Activated naive CD4-positive, alpha-beta T cell treated with anti-CD3 and anti-CD28 coated beads, Interleukin-2, amount 10 ng/mL, durations not matched to agents 7 days and 5 days (primary cell): ENCODE measurements around the gene EIF2AK3.

Source experiments
- CTCF ChIA-PET: fragments of 350-600 bp; sonication (Branson Sonifier 250); formaldehyde crosslinking; loops from one replicate; lab custom pipeline; 2021; ENCODE audit warnings: antibody characterized with exemption; lab: Charles Lee
- DNase-seq: peaks from one replicate; pipeline ENCODE4 v3.0.0-alpha.2; 2020
- H3K27ac Mint-ChIP-seq: one replicate; pipeline ENCODE4 v1.8.0; 2021; ENCODE audit warnings: mild to moderate bottlenecking, moderate library complexity, mixed read lengths
- H3K27me3 Mint-ChIP-seq: one replicate; pipeline ENCODE4 v1.8.0; 2021; ENCODE audit warnings: mild to moderate bottlenecking, mixed read lengths
- H3K36me3 Mint-ChIP-seq: one replicate; pipeline ENCODE4 v1.8.0; 2021; ENCODE audit warnings: mixed read lengths
- H3K4me1 Mint-ChIP-seq: one replicate; pipeline ENCODE4 v1.8.0; 2021; ENCODE audit warnings: mixed read lengths
- H3K4me3 Mint-ChIP-seq: one replicate; pipeline ENCODE4 v1.8.0; 2021; ENCODE audit warnings: mild to moderate bottlenecking, moderate library complexity, mixed read lengths
- H3K9me3 Mint-ChIP-seq: one replicate; pipeline ENCODE4 v1.8.0; 2021; ENCODE audit warnings: mixed read lengths

Gene EIF2AK3

GRCh38 chr2:88601286-88601685 lies 26.0 kb downstream of the EIF2AK3 start:
- DNase-seq: no peak
- Mint-ChIP-seq H3K4me1 (peaks cover 14% of the 10 kb centered on the region), H3K36me3 (peaks cover 2% of the 10 kb centered on the region), H3K4me3 (no peak overlapping the region), H3K27me3 (no peaks in the 10 kb centered on the region), H3K27ac (no peak overlapping the region), H3K9me3 (no peaks in the 10 kb centered on the region)
- CTCF ChIA-PET: no interaction called here

- Mint-ChIP-seq H3K36me3 (peaks cover 2% of the 10 kb centered on the region), H3K27me3 (no peaks in the 10 kb centered on the region), H3K9me3 (no peaks in the 10 kb centered on the region), H3K4me1 (peaks cover 14% of the 10 kb centered on the region), H3K4me3 (no peak overlapping the region), H3K27ac (no peak overlapping the region)
- peak; percentile 28 for DNase-seq
- CTCF ChIA-PET: interaction anchor here (1.0 to 1.3 kb wide), 2 partner anchors 8 to 72 kb away, joined by 3 to 10 read pairs; no protein-coding TSS in a partner anchor
Observed at GRCh38 chr2:88600038-88600465, 27.2 kb downstream of the EIF2AK3 start.

GRCh38 chr2:88599527-88599926 lies 27.7 kb downstream of the EIF2AK3 start:
- Mint-ChIP-seq H3K36me3 (peaks cover 2% of the 10 kb centered on the region), H3K27ac (no peak overlapping the region), H3K9me3 (no peaks in the 10 kb centered on the region), H3K4me3 (no peak overlapping the region), H3K4me1 (peaks cover 14% of the 10 kb centered on the region), H3K27me3 (no peaks in the 10 kb centered on the region)
- no peak for DNase-seq
- CTCF ChIA-PET: interaction anchor here (1.0 to 1.3 kb wide), 2 partner anchors 8 to 72 kb away, joined by 3 to 10 read pairs; no protein-coding TSS in a partner anchor

GRCh38 chr2:88597168-88597567 lies 30.1 kb downstream of the EIF2AK3 start:
- Mint-ChIP-seq H3K4me1 (peaks cover 11% of the 10 kb centered on the region), H3K27me3 (no peaks in the 10 kb centered on the region), H3K9me3 (no peaks in the 10 kb centered on the region), H3K36me3 (peaks cover 14% of the 10 kb centered on the region), H3K4me3 (no peak overlapping the region), H3K27ac (no peak overlapping the region)
- DNase-seq: no peak
- CTCF ChIA-PET: interaction anchor here (10.7 kb wide), 1 partner anchor 74 kb away, joined by 167 read pairs; no protein-coding TSS in a partner anchor

GRCh38 chr2:88596141-88596830 lies 31.0 kb downstream of the EIF2AK3 start:
- Mint-ChIP-seq H3K27ac (no peak overlapping the region), H3K27me3 (no peaks in the 10 kb centered on the region), H3K4me1 (peaks cover 11% of the 10 kb centered on the region), H3K4me3 (no peak overlapping the region), H3K36me3 (peaks cover 16% of the 10 kb centered on the region), H3K9me3 (no peaks in the 10 kb centered on the region)
- DNase-seq: no peak
- CTCF ChIA-PET: interaction anchor here (10.7 kb wide), 1 partner anchor 75 kb away, joined by 167 read pairs; no protein-coding TSS in a partner anchor

- no peak overlapping the region for H3K4me3 Mint-ChIP-seq
- no peak for DNase-seq
- no peak overlapping the region for H3K27ac Mint-ChIP-seq
- H3K27me3 Mint-ChIP-seq: no peaks in the 10 kb centered on the region
- no peaks in the 10 kb centered on the region for H3K9me3 Mint-ChIP-seq
- H3K4me1 Mint-ChIP-seq: no peaks in the 10 kb centered on the region
- CTCF ChIA-PET: interaction anchor here (0.7 to 10.7 kb wide), 8 partner anchors 8 to 137 kb away, joined by 3 to 167 read pairs (median 3); partner anchors contain the start of gene RPIA
- peaks cover 36% of the 10 kb centered on the region for H3K36me3 Mint-ChIP-seq
Observed at GRCh38 chr2:88591698-88592097, 35.6 kb downstream of the EIF2AK3 start.

- Mint-ChIP-seq H3K27ac (peak overlapping the region; percentile 59), H3K27me3 (no peaks in the 10 kb centered on the region), H3K36me3 (peaks cover 37% of the 10 kb centered on the region), H3K4me3 (no peak overlapping the region), H3K4me1 (no peaks in the 10 kb centered on the region), H3K9me3 (no peaks in the 10 kb centered on the region)
- CTCF ChIA-PET: interaction anchor here (0.7 to 10.7 kb wide), 10 partner anchors 9 to 137 kb away, joined by 3 to 167 read pairs (median 3); partner anchors contain the start of gene RPIA
- peak; percentile 52 for DNase-seq
Observed at GRCh38 chr2:88590998-88591613, 36.2 kb downstream of the EIF2AK3 start.

- H3K36me3 Mint-ChIP-seq: peaks cover 40% of the 10 kb centered on the region
Observed at GRCh38 chr2:88585969-88586368, 41.3 kb downstream of the EIF2AK3 start.

GRCh38 chr2:88582030-88582429 lies 45.2 kb downstream of the EIF2AK3 start:
- H3K36me3 Mint-ChIP-seq: peaks cover 44% of the 10 kb centered on the region

More at GRCh38 chr2:88585969-88586368, 41.3 kb downstream of the EIF2AK3 start:
- no peaks in the 10 kb centered on the region for H3K4me1 Mint-ChIP-seq
- H3K4me3 Mint-ChIP-seq: no peak overlapping the region
- CTCF ChIA-PET: no interaction called here
- no peak for DNase-seq
- H3K9me3 Mint-ChIP-seq: no peaks in the 10 kb centered on the region
- H3K27ac Mint-ChIP-seq: no peak overlapping the region
- H3K27me3 Mint-ChIP-seq: no peaks in the 10 kb centered on the region

GRCh38 chr2:88580088-88580487 lies 47.2 kb downstream of the EIF2AK3 start:
- Mint-ChIP-seq H3K36me3 (peaks cover 49% of the 10 kb centered on the region), H3K27me3 (no peaks in the 10 kb centered on the region), H3K4me3 (no peak overlapping the region), H3K27ac (peak overlapping the region; percentile 52), H3K9me3 (no peaks in the 10 kb centered on the region), H3K4me1 (no peaks in the 10 kb centered on the region)
- no peak for DNase-seq
- CTCF ChIA-PET: no interaction called here

More at GRCh38 chr2:88582030-88582429, 45.2 kb downstream of the EIF2AK3 start:
- DNase-seq: no peak
- no peaks in the 10 kb centered on the region for H3K9me3 Mint-ChIP-seq
- CTCF ChIA-PET: interaction anchor here (1.0 to 1.5 kb wide), 2 partner anchors 9 to 89 kb away, joined by 3 to 4 read pairs; no protein-coding TSS in a partner anchor
- no peak overlapping the region for H3K27ac Mint-ChIP-seq
- no peak overlapping the region for H3K4me3 Mint-ChIP-seq
- H3K4me1 Mint-ChIP-seq: no peaks in the 10 kb centered on the region
- no peaks in the 10 kb centered on the region for H3K27me3 Mint-ChIP-seq

- no peak overlapping the region for H3K4me3 Mint-ChIP-seq
- CTCF ChIA-PET: interaction anchor here (1.2 to 1.8 kb wide), 2 partner anchors 94 to 96 kb away, joined by 3 to 5 read pairs; no protein-coding TSS in a partner anchor
- H3K4me1 Mint-ChIP-seq: no peaks in the 10 kb centered on the region
- no peaks in the 10 kb centered on the region for H3K27me3 Mint-ChIP-seq
- H3K9me3 Mint-ChIP-seq: no peaks in the 10 kb centered on the region
- no peak for DNase-seq
- H3K27ac Mint-ChIP-seq: no peak overlapping the region
- H3K36me3 Mint-ChIP-seq: peaks cover 54% of the 10 kb centered on the region
Observed at GRCh38 chr2:88575630-88576029, 51.6 kb downstream of the EIF2AK3 start.

GRCh38 chr2:88575051-88575450 lies 52.2 kb downstream of the EIF2AK3 start:
- CTCF ChIA-PET: interaction anchor here (1.2 to 1.8 kb wide), 2 partner anchors 95 to 97 kb away, joined by 3 to 5 read pairs; no protein-coding TSS in a partner anchor
- Mint-ChIP-seq H3K27ac (no peak overlapping the region), H3K9me3 (no peaks in the 10 kb centered on the region), H3K4me1 (no peaks in the 10 kb centered on the region), H3K4me3 (no peak overlapping the region), H3K27me3 (no peaks in the 10 kb centered on the region), H3K36me3 (peaks cover 53% of the 10 kb centered on the region)
- DNase-seq: no peak

- no peak for DNase-seq
- CTCF ChIA-PET: interaction anchor here (1.8 kb wide), 1 partner anchor 95 kb away, joined by 5 read pairs; no protein-coding TSS in a partner anchor
- H3K27me3 Mint-ChIP-seq: no peaks in the 10 kb centered on the region
- H3K36me3 Mint-ChIP-seq: peaks cover 53% of the 10 kb centered on the region
- H3K4me3 Mint-ChIP-seq: no peak overlapping the region
- H3K9me3 Mint-ChIP-seq: no peaks in the 10 kb centered on the region
- H3K27ac Mint-ChIP-seq: no peak overlapping the region
- H3K4me1 Mint-ChIP-seq: no peaks in the 10 kb centered on the region
Observed at GRCh38 chr2:88574445-88574844, 52.8 kb downstream of the EIF2AK3 start.

GRCh38 chr2:88568179-88568578 lies 59.1 kb downstream of the EIF2AK3 start:
- no peaks in the 10 kb centered on the region for H3K27me3 Mint-ChIP-seq
- H3K36me3 Mint-ChIP-seq: peaks cover 39% of the 10 kb centered on the region
- no peak for DNase-seq
- H3K9me3 Mint-ChIP-seq: no peaks in the 10 kb centered on the region
- H3K4me3 Mint-ChIP-seq: no peak overlapping the region
- H3K4me1 Mint-ChIP-seq: peaks cover under 1% of the 10 kb centered on the region
- CTCF ChIA-PET: no interaction called here
- H3K27ac Mint-ChIP-seq: no peak overlapping the region
